SK-N-SH treated with all-trans-retinoic acid at 6 μM for 48 hours (cell line): Measurements from ENCODE around the gene TEX2.

ENCODE experiments used
- ATAC-seq: fragments of 200-7000 bp; cut with Tn5 transposase; 3 replicates; pipeline ENCODE4 v1.9.1; 2020; ENCODE audit warnings: mild to moderate bottlenecking, moderate library complexity
- ARNTL ChIP-seq: fragments of 450-650 bp; formaldehyde crosslinking; IDR thresholded peaks from 2 replicates; pipeline ENCODE4 v1.5.0; 2020; ENCODE audit warnings: low read depth, mild to moderate bottlenecking, moderate library complexity, borderline replicate concordance
- BACH2 ChIP-seq: fragments of 250-450 bp; sonication (Bioruptor Pico); IDR thresholded peaks from 2 replicates; pipeline ENCODE4 v1.9.0; 2021; ENCODE audit warnings: mild to moderate bottlenecking, borderline replicate concordance
- CSDC2 ChIP-seq: fragments of 250-450 bp; sonication (Bioruptor Pico); IDR thresholded peaks from 2 replicates; pipeline ENCODE4 v1.5.0; 2020; ENCODE audit warnings: mild to moderate bottlenecking, moderate library complexity
- CSRNP3 ChIP-seq: fragments of 250-450 bp; sonication (Bioruptor Pico); IDR thresholded peaks from 2 replicates; pipeline ENCODE4 v1.5.1; 2021; ENCODE audit warnings: mild to moderate bottlenecking, moderate library complexity
- ESRRG ChIP-seq: fragments of 250-450 bp; sonication (Bioruptor Pico); IDR thresholded peaks from 2 replicates; pipeline ENCODE4 v1.6.1; 2021; ENCODE audit warnings: mild to moderate bottlenecking
- GLIS3 ChIP-seq: fragments of 250-450 bp; sonication (Bioruptor Pico); IDR thresholded peaks from 2 replicates; pipeline ENCODE4 v1.5.0; 2020; ENCODE audit warnings: mild to moderate bottlenecking, moderate library complexity
- ISL1 ChIP-seq: fragments of 250-450 bp; sonication (Bioruptor Pico); IDR thresholded peaks from 2 replicates; pipeline ENCODE4 v2.1.2; 2022; ENCODE audit warnings: mild to moderate bottlenecking, moderate library complexity
- OSR1 ChIP-seq: fragments of 250-450 bp; sonication (Bioruptor Pico); IDR thresholded peaks from 2 replicates; pipeline ENCODE4 v1.8.0; 2022; ENCODE audit warnings: moderate library complexity, mild to moderate bottlenecking, inconsistent platforms
- POU6F1 ChIP-seq: fragments of 250-450 bp; sonication (Bioruptor Pico); IDR thresholded peaks from 2 replicates; pipeline ENCODE4 v1.8.0; 2021; ENCODE audit warnings: low read depth, mild to moderate bottlenecking, moderate library complexity, borderline replicate concordance
- PPARA ChIP-seq: fragments of 250-450 bp; sonication (Bioruptor Pico); IDR thresholded peaks from 2 replicates; pipeline ENCODE4 v1.5.0; 2020; ENCODE audit warnings: mild to moderate bottlenecking, borderline replicate concordance
- RARB ChIP-seq: fragments of 250-450 bp; sonication (Bioruptor Pico); IDR thresholded peaks from 2 replicates; pipeline ENCODE4 v1.8.0; 2021; ENCODE audit warnings: mild to moderate bottlenecking, moderate library complexity
- SNAI2 ChIP-seq: fragments of 250-450 bp; sonication (Bioruptor Pico); IDR thresholded peaks from 2 replicates; pipeline ENCODE4 v1.5.0; 2020; ENCODE audit warnings: mild to moderate bottlenecking, moderate library complexity
- TCF4 ChIP-seq: fragments of 250-450 bp; sonication (Bioruptor Pico); IDR thresholded peaks from 2 replicates; pipeline ENCODE4 v1.8.0; 2021; ENCODE audit warnings: mild to moderate bottlenecking, moderate library complexity, borderline replicate concordance
- TOX ChIP-seq: fragments of 250-450 bp; sonication (Bioruptor Pico); IDR thresholded peaks from 2 replicates; pipeline ENCODE4 v1.8.0; 2021; ENCODE audit warnings: mild to moderate bottlenecking, moderate library complexity, borderline replicate concordance
- ZC3H10 ChIP-seq: fragments of 250-450 bp; sonication (Bioruptor Pico); IDR thresholded peaks from 2 replicates; pipeline ENCODE4 v1.5.1; 2021; ENCODE audit warnings: mild to moderate bottlenecking, moderate library complexity
- ZFP3 ChIP-seq: fragments of 250-450 bp; sonication (Bioruptor Pico); IDR thresholded peaks from 2 replicates; pipeline ENCODE4 v1.5.0; 2020; ENCODE audit warnings: mild to moderate bottlenecking, moderate library complexity
- ZFP30 ChIP-seq: fragments of 450-650 bp; formaldehyde crosslinking; IDR thresholded peaks from 2 replicates; pipeline ENCODE4 v1.5.0; 2022; ENCODE audit warnings: mild to moderate bottlenecking, moderate library complexity
- ZNF565 ChIP-seq: fragments of 450-650 bp; formaldehyde crosslinking; conservative IDR thresholded peaks from 2 replicates; pipeline ENCODE4 v1.5.0; 2020; ENCODE audit warnings: low read depth, mild to moderate bottlenecking, moderate library complexity
- ZNF70 ChIP-seq: fragments of 450-650 bp; formaldehyde crosslinking; IDR thresholded peaks from 2 replicates; pipeline ENCODE4 v1.5.0; 2020; ENCODE audit warnings: mild to moderate bottlenecking, moderate library complexity
- ZNF8 ChIP-seq: fragments of 450-650 bp; formaldehyde crosslinking; IDR thresholded peaks from 2 replicates; pipeline ENCODE4 v1.5.0; 2020; ENCODE audit warnings: mild to moderate bottlenecking, moderate library complexity
- TF ChIP-seq, protein P1 (sequence below): fragments of 250-450 bp; sonication (Bioruptor Pico); IDR thresholded peaks from 2 replicates; pipeline ENCODE4 v1.5.1; 2020; ENCODE audit warnings: low read depth, mild to moderate bottlenecking, moderate library complexity
- TF ChIP-seq, protein P2 (sequence below): fragments of 250-450 bp; sonication (Bioruptor Pico); IDR thresholded peaks from 2 replicates; pipeline ENCODE4 v1.8.0; 2020; ENCODE audit warnings: mild to moderate bottlenecking, moderate library complexity, borderline replicate concordance
- TF ChIP-seq, protein P3 (sequence below): fragments of 250-450 bp; sonication (Bioruptor Pico); IDR thresholded peaks from 2 replicates; pipeline ENCODE4 v1.5.0; 2020; ENCODE audit warnings: mild to moderate bottlenecking, moderate library complexity

TEX2 gene

DNA sequence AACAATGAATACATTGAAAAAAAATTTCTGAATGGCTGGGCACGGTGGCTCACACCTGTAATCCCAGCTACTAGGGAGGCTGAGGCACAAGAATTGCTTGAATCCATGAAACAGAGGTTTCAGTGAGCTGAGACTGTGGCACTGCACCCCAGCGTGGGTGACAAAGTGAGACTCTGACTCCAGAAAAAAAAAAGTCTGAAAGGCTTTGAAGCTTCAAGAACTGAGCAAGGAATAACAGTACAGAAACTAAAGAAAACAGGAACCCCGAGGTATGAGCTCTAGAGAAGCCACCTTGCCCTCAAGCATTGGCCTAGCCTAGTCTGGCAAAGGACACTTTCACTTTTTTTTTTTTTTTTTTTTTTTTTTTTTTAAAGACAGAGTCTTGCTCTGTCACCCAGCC lies 45.0 kb downstream of the TEX2 start:
- TF ChIP-seq ESRRG (no peak), ZFP3 (no peak), CSRNP3 (CRISPR knock-in tag) (no peak)
- TF ChIP-seq, protein P1, sequence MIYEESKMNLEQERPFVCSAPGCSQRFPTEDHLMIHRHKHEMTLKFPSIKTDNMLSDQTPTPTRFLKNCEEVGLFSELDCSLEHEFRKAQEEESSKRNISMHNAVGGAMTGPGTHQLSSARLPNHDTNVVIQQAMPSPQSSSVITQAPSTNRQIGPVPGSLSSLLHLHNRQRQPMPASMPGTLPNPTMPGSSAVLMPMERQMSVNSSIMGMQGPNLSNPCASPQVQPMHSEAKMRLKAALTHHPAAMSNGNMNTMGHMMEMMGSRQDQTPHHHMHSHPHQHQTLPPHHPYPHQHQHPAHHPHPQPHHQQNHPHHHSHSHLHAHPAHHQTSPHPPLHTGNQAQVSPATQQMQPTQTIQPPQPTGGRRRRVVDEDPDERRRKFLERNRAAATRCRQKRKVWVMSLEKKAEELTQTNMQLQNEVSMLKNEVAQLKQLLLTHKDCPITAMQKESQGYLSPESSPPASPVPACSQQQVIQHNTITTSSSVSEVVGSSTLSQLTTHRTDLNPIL (CRISPR knock-in tag), result no peak
- no peak for ATAC-seq

DNA sequence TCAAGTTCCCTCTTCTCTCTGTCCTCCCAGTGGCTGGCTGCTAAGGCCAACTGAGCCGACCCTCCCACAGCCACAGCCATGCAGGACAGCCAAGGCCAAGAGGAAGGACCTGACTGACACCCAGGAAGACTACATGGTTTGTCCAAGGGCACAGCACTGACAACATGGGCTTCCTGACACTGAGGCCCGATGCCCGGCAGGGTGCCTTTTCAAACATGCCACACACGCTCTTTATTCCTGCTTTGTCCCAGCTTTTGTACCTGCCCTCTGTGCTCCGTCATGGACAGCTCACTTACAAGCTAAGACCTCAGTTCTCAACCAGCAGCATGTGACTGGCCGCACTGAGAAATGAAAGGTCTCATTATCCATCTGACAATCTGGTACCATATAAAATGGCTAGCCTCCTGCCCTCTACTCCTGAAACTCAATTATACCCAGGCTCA lies 45.8 kb downstream of the TEX2 start:
- TF ChIP-seq CSRNP3 (CRISPR knock-in tag) (no peak), ESRRG (0 out of 2 replicates have a peak, but pooled peaks have one; percentile 19), ZNF70 (CRISPR knock-in tag) (no peak)
- ATAC-seq, result no peak; the same call in 2 of the 3 replicates

GRCh38 chr17:64216338-64217248 lies 46.5 kb downstream of the TEX2 start:
- peak; percentile 76 for ATAC-seq
- TF ChIP-seq ZC3H10 (CRISPR knock-in tag), result no peak
- TF ChIP-seq CSRNP3 (CRISPR knock-in tag), result no peak
- peak; percentile 85 for TF ChIP-seq ISL1
- TF ChIP-seq ESRRG, result no peak
- TF ChIP-seq POU6F1 (CRISPR knock-in tag), result no peak
- TF ChIP-seq ZFP3, result no peak
- no peak for TF ChIP-seq ZFP30 (CRISPR knock-in tag)
- TF ChIP-seq TCF4 (CRISPR knock-in tag), result no peak
- no peak for TF ChIP-seq ZNF565
- TF ChIP-seq PPARA (CRISPR knock-in tag), result no peak
- no peak for TF ChIP-seq OSR1 (CRISPR knock-in tag)
- TF ChIP-seq CSDC2 (CRISPR knock-in tag), result peak; percentile 72; the same call in 1 of the 2 replicates
- TF ChIP-seq, protein P2, sequence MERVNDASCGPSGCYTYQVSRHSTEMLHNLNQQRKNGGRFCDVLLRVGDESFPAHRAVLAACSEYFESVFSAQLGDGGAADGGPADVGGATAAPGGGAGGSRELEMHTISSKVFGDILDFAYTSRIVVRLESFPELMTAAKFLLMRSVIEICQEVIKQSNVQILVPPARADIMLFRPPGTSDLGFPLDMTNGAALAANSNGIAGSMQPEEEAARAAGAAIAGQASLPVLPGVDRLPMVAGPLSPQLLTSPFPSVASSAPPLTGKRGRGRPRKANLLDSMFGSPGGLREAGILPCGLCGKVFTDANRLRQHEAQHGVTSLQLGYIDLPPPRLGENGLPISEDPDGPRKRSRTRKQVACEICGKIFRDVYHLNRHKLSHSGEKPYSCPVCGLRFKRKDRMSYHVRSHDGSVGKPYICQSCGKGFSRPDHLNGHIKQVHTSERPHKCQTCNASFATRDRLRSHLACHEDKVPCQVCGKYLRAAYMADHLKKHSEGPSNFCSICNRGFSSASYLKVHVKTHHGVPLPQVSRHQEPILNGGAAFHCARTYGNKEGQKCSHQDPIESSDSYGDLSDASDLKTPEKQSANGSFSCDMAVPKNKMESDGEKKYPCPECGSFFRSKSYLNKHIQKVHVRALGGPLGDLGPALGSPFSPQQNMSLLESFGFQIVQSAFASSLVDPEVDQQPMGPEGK (CRISPR knock-in tag), result no peak
- no peak for TF ChIP-seq ZNF8
- TF ChIP-seq, protein P3, sequence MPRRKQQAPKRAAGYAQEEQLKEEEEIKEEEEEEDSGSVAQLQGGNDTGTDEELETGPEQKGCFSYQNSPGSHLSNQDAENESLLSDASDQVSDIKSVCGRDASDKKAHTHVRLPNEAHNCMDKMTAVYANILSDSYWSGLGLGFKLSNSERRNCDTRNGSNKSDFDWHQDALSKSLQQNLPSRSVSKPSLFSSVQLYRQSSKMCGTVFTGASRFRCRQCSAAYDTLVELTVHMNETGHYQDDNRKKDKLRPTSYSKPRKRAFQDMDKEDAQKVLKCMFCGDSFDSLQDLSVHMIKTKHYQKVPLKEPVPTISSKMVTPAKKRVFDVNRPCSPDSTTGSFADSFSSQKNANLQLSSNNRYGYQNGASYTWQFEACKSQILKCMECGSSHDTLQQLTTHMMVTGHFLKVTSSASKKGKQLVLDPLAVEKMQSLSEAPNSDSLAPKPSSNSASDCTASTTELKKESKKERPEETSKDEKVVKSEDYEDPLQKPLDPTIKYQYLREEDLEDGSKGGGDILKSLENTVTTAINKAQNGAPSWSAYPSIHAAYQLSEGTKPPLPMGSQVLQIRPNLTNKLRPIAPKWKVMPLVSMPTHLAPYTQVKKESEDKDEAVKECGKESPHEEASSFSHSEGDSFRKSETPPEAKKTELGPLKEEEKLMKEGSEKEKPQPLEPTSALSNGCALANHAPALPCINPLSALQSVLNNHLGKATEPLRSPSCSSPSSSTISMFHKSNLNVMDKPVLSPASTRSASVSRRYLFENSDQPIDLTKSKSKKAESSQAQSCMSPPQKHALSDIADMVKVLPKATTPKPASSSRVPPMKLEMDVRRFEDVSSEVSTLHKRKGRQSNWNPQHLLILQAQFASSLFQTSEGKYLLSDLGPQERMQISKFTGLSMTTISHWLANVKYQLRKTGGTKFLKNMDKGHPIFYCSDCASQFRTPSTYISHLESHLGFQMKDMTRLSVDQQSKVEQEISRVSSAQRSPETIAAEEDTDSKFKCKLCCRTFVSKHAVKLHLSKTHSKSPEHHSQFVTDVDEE, result no peak
- no peak for TF ChIP-seq RARB (CRISPR knock-in tag)
- TF ChIP-seq GLIS3 (CRISPR knock-in tag), result no peak
- peak; percentile 73; the same call in 1 of the 2 replicates for TF ChIP-seq SNAI2 (CRISPR knock-in tag)
- TF ChIP-seq TOX (CRISPR knock-in tag), result no peak
- TF ChIP-seq BACH2 (CRISPR knock-in tag), result no peak
- TF ChIP-seq, protein P1 (CRISPR knock-in tag), result no peak
- 0 out of 2 replicates have a peak, but pooled peaks have one; percentile 7 for TF ChIP-seq ZNF70 (CRISPR knock-in tag)
- TF ChIP-seq ARNTL, result no peak
